ENCODE data around the gene AQP3.

DNA sequence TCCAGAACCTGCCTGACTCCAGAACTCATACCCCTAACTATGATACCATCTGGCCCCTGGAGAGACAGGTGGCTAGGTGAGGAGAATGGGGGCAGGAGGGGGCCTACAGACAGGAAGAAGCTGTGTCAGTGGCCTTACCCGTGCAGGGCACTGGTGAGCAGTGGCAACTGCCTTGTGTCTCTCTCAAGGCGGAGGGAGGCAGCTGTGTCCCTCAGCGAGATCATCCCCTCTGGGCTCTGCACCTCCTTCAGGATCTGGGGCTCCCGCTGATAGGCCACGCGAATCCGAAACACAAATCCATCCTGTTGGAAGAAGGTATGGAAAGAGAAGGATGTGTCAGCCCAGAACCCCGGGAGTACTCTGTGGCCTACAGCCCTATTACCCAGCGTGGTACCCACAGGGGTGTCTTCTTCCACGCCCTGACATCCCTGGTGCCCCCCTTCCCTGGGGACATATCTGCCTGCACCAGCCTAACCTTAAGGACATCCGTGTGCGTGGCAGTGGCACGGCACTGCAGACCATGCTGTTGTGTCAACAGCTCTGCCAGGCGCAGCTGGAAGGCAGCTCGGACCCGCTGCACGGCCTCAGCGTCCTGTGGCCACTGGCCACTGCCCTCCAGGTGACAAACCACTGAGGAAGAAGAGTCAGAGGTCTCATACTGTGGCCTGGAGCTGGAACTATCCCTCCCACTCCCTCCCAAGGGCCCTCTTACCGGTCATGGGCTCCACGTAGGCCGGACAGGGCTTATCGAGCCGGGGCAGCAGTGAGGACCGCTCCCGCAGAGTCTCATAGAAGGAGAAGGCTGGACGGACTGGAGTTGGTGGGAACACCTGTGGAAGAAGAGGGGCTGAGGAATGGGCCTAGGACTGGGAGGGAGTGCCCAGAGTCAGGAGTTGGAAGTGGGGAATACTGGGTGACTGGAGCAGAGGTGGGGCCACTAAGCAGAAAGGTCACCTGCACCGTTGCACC is 18.5 kb upstream of the AQP3 start:
- TF ChIP-seq EP300 (IDR thresholded peaks at IDR 0.05; ENCODE audit: borderline replicate concordance) (no peak), TCF12 (IDR thresholded peaks at IDR 0.05; ENCODE audit: low read depth) (no peak), CEBPB (IDR thresholded peaks at IDR 0.05) (no peak), TAF1 (IDR thresholded peaks at IDR 0.05; ENCODE audit: low read depth) (no peak)
- TF ChIP-seq, protein P1, sequence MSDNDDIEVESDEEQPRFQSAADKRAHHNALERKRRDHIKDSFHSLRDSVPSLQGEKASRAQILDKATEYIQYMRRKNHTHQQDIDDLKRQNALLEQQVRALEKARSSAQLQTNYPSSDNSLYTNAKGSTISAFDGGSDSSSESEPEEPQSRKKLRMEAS (IDR thresholded peaks at IDR 0.05): no peak

Data from Ishikawa (cell line).